Measurements from ENCODE around the gene STT3A. TPM values are rescaled to one million over a fixed set of nuclear protein-coding genes. Genes with fewer than 3 reads are reported as not detected.

Gene STT3A
- total and polyA plus RNA-seq, 4 donors = 47.5 to 176 (median 130) TPM

GRCh38 chr11:125568970-125569914 is 23.4 kb upstream of the STT3A start, which contains the start of gene EI24:
Gene EI24 (plus strand): TSS chr11:125569477. CDS start chr11:125572528, 3,051 bp downstream.
- TF ChIP-seq YY1 (IDR thresholded peaks at IDR 0.05) = peak; percentile 59
- peak; percentile 46 for TF ChIP-seq REST (IDR thresholded peaks at IDR 0.05)
- TF ChIP-seq RXRA (IDR thresholded peaks at IDR 0.05) = peak in 1 of 2 donors; percentile 13
- TF ChIP-seq NR2F2 (IDR thresholded peaks at IDR 0.05) = no peak
- TF ChIP-seq MAX (IDR thresholded peaks at IDR 0.05) = peak; percentile 40
- no peak for TF ChIP-seq EGR1 (IDR thresholded peaks at IDR 0.05; ENCODE audit: low read depth in 2 of 2)
- TF ChIP-seq FOXA1 (IDR thresholded peaks at IDR 0.05) = no peak
- peak; percentile 51 for TF ChIP-seq SP1 (IDR thresholded peaks at IDR 0.05)
- no peak for TF ChIP-seq FOXA2 (IDR thresholded peaks at IDR 0.05)
- TF ChIP-seq ZBTB33 (IDR thresholded peaks at IDR 0.05) = no peak
- no peak for TF ChIP-seq TAF1 (conservative IDR thresholded peaks at IDR 0.05)
- no peak for TF ChIP-seq GABPA (IDR thresholded peaks at IDR 0.05 in 1 of 2, conservative IDR thresholded peaks at IDR 0.05 in 1 of 2)
- TF ChIP-seq ATF3 (IDR thresholded peaks at IDR 0.05) = no peak
- peak; percentile 54 to 66 for TF ChIP-seq RAD21 (IDR thresholded peaks at IDR 0.05)
- TF ChIP-seq HNF4G (IDR thresholded peaks at IDR 0.05) = no peak
- TF ChIP-seq JUND (IDR thresholded peaks at IDR 0.05) = no peak
- peak in 1 of 2 donors; percentile 13 for TF ChIP-seq HNF4A (conservative IDR thresholded peaks at IDR 0.05)
- TF ChIP-seq CTCF (IDR thresholded peaks at IDR 0.05; ENCODE audit: low read depth, low read length, missing input control) = peak; percentile 68
- under 1% methylated on average over 83 of the region's 83 CpGs for WGBS
- no peaks in the 10 kb centered on the region for H3K27me3 ChIP-seq (ENCODE audit: control insufficient read depth in 4 of 4, insufficient read depth in 4 of 4, low read length in 3 of 4)

More at GRCh38 chr11:125568970-125569914, 23.4 kb upstream of the STT3A start, which contains the start of gene EI24:
- Histone ChIP-seq H3K9ac (ENCODE audit: low read depth in 1 of 2, low read length in 2 of 2) (peak within 1 kb of the TSS; percentile 85 to 95), H3K27ac (ENCODE audit: low read depth in 1 of 2, low read length in 2 of 2) (peak within 1 kb of the TSS; percentile 83 to 91), H3K4me1 (ENCODE audit: control insufficient read depth in 4 of 4, insufficient read depth in 4 of 4, low read length in 3 of 4) (peaks cover 4 to 46% (median 42%) of the 10 kb centered on the region in 4 donors), H3K4me3 (ENCODE audit: low read depth in 1 of 3, low read length in 3 of 3) (peak within 1 kb of the TSS; percentile 83 to 91 (median 85)), H3K36me3 (ENCODE audit: control insufficient read depth in 4 of 4, insufficient read depth in 3 of 4, low read depth in 1 of 4, low read length in 3 of 4) (peaks cover 4 to 9% (median 7%) of the 10 kb centered on the region in 4 donors), H3K9me3 (ENCODE audit: control insufficient read depth in 4 of 4, low read length in 3 of 4) (no peaks in the 10 kb centered on the region)
- DNase-seq (ENCODE audit: low spot score) = peak; percentile 87

Data from liver (tissue), 9 donors.